GM18508 (cell line): ENCODE data around the gene C3AR1.

ENCODE experiments used
- ATAC-seq: cut with Tn5 transposase; IDR thresholded peaks from one replicate; pipeline ENCODE4 v1.9.1; 2021; ENCODE audit warnings: moderate number of reproducible peaks; ENCODE audit not compliant: insufficient read depth, unreplicated experiment

C3AR1 gene

DNA sequence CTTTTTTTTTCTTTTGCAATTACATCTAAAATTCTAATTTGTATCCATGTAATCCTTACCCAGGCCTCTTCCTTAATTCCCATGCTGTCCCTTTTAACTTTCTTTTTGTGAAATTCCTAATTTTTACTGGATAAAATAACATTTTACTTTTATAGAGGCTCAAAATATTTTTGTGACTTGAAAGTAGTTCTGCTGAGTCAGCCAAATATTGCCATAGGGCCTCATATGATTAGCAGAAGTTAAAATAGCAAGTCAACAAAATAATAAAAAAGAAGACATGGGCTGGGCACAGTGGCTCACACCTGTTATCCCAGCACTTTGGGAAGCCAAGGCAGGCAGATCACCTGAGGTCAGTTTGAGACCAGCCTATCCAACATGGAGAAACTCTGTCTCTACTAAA lies 2.0 kb downstream of the C3AR1 start:
- no peak for ATAC-seq

DNA sequence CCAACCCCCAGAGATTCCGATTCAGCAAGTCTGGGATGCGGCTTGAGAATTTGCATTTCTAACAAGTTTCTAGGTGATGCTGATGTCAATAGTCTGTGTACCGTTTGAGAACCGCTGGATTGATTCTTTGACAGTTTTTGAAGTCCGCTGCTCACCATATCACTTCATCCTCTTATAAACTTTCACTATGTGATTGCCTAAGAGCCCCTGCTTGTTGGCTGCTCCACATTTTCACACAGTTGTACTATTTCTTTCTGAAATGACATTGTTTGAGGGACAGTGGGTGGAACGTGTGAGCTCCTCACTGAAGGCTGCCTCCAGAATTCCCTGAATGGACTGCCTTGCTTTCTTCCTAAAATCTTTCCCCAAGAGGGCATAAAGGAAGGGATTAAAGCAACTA lies 7.7 kb downstream of the C3AR1 start:
- no peak for ATAC-seq

DNA sequence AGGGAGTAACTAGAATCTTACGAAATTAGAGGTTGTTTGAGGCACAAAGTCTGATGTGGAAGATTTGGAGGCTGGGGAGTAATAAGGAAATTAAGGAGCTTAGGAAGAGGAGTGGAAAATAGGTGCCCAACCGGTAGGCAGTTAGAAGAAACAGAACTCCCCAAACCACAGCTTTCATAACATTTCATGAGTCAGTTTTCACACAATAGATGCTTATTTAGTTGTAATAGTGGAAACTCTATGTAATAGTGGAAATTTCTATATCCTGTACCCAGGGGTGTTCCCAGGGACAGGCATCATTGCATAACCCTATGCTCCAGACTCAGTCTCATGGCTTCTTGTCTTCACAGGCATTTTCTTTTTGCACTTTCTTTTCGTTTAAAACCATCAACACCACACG lies 8.3 kb downstream of the C3AR1 start:
- ATAC-seq, result no peak

DNA sequence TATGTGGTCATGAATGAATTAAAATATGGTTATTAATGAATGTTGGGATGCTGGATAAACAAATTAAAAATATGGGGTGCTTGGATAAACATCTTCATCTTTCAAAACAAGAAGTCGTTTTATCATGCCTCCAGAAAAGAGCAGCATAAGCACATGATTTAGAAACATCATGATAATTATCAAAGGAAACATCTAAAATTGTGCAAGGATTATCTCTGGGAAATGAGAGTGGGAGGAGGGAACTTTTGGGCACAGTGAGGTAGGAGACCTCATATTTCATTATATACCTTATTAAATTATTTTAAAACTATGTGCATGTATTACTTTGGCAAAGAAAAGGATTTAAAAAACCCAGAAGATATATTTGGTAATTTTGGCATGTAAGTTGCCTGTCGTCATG lies 8.9 kb downstream of the C3AR1 start:
- ATAC-seq, result no peak

DNA sequence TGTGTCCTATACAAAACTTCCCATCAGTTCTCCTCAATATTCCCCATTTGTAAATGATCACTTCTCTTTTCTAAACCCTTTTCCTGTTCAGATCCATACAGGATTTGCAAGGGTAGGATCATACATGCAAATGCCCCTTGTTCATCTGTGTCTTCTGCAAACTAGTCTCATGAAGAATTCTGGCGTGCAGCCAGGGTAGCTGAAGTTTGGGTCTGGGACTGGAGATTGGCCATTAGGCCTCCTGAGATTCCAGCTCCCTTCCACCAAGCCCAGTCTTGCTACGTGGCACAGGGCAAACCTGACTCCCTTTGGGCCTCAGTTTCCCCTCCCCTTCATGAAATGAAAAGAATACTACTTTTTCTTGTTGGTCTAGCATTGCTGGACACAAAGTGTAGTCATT lies 11.3 kb downstream of the C3AR1 start:
- ATAC-seq, result no peak

DNA sequence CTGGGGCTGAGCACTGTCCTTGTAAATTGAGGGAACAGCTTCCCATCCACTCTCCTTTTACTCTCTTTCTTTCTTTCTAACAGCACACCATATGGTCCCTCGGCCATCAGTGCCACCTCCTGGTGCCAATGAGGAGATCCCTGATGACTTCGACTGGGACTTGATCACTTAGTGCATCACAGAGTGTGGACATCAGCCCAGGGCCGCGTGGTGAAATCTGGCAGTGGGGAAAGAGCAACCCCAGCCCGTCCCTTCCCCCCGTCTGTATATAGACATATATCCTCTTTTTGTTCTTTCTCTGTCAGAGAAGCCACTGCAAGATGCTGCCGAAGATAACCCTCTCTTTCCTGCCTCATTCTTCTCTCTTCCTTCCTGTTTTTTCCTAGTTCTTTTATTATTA lies 13.5 kb downstream of the C3AR1 start:
- no peak for ATAC-seq

DNA sequence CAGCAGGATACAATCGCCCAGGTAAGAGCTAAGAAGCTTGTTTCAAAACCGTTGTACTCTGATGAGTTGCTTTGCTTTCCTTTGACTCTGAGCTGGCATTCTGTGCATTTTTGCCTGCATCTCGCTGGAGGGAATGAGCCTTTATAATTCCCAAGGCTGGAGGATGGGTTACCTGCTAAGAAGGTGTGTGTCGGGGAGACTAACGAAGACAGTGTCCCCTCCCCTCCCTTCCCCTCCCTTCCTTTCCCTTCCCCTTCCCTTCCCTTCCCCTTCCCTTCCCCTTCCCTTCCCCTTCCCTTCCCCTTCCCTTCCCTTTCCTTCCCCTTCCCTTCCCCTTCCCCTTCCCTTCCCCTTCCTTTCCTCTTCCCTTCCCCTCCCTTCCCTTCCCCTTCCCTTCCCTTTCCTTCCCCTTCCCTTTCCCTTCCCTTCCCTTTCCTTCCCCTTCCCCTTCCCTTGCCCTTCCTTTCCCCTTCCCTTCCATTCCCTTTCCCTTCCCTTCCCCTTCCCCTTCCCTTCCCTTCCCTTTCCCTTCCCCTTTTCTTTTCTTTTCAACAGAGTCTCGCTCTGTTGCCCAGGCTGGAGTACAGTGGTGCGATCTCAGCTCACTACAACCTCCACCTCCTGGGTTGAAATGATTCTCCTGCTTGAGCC lies 15.4 kb downstream of the C3AR1 start:
- no peak for ATAC-seq

DNA sequence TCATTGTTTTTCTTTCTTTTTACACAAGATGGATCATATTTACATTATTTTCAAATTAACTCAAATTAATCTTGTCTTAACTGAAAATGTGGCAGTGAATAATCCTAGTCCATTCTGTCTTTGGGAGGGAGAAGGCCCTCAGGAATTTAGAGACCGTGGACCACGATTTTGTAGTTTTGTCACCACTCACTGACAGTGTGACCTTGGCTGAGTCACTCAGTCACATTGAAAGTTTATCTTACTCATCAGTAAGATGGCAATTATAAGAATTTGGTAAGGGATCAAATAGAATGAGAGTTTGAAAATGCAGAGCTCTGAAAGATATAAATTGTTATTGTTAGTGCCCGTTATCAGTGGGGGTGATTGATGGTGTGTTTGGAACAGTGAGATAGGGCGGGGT lies 17.3 kb downstream of the C3AR1 start:
- ATAC-seq, result no peak

DNA sequence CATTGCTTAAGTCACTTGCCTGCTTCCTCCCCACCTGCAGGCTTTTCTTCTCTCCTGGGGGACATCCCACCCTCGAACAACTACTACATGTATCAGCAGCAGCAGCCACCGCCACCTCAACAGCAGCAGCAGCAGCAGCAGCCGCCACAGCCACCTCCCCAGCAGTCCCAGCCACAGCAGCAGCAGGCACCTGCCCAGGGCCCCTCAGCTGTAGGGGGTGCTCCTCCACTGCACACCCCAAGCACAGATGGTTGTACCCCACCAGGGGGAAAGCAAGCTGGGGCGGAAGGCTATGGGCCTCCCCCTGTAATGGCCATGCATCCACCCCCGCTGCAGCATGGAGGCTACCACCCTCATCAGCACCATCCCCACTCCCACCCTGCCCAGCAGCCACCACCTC lies 18.3 kb downstream of the C3AR1 start:
- no peak for ATAC-seq

DNA sequence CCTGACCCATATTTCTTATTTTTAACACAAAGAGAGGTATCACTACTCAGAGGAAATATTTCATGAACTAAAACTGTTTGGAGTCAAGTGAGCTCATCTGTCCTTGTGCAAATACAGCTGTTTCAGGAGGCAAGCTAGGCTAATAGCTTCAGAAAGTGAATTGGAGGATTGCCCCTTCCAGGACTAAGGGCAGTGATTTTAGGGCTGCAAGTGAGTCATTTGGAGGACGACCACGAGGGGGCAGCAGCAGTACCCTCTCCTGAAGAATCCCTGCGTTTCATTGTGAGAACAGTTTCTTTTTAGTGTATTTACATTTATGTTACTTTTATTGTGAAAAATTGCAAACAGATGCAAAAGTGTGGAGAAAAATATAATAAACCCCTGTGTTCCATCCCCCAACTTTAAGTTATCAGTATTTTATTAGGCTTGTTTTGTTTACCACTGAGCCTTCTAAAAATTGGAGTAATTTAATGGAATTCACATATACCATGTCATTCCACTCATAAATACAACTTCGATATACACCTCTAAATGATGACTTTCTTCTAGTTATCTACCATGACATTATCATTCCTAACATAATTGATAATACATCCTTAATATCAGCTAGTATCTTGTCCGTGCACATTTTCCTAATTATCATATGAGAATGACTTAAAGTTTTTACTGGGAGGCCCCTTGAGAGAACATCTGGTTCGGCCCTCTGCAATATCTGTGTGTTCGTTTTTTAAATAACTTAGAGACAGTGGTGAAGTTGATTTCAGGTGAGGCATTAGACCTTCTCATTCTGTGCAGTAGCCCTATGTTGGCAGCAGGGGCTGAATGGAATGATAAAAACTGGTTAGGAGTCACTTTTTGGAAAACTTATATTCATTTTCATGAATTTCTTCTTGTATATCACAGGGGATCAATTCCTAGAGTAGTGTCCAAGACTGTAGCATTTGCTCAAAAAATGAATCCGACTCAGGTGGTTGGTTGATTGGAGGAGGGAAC lies 19.9 kb downstream of the C3AR1 start:
- no peak for ATAC-seq

DNA sequence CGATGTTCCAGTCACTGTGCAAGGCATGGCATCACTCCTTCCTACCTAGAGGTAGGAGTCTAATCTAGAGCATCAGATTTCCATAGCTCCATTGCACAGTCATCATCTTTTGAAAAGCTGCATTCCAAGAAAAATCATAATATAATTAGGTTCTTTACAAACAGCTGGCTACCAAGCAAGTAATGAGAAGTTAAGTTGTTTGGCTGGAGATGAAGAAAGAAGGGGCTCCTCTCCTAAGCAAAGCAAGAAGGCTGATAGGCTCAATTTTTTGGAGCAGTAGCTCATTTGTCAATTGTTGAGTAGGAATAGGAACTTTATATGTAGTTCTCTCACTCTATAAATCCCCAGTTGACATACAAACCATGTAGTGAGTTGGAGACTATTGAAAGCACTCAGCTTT lies 25.4 kb downstream of the C3AR1 start:
- no peak for ATAC-seq

DNA sequence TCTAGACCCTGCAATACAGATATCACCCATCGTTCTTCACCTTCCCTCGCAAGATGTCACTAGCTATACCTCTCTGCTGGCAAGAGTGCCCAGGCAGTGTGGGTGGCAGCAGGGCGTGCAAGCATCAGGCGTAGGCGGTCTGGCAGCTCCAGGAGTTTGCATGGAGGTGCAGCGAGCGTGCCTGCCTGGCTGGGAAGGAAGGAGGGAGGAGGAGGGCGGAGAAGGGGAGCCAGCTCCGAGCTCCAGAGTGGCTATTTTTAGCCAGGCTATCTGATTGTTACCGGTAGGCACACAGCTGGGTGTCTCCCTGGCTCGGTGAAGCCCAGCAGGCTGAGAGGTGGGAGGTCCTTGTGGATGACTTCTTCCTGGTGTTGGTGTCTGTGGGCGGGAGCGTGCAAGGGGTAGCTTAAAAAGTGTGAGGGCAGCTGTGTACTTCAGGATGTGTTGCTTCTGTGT lies 27.5 kb downstream of the C3AR1 start:
- ATAC-seq, result no peak

DNA sequence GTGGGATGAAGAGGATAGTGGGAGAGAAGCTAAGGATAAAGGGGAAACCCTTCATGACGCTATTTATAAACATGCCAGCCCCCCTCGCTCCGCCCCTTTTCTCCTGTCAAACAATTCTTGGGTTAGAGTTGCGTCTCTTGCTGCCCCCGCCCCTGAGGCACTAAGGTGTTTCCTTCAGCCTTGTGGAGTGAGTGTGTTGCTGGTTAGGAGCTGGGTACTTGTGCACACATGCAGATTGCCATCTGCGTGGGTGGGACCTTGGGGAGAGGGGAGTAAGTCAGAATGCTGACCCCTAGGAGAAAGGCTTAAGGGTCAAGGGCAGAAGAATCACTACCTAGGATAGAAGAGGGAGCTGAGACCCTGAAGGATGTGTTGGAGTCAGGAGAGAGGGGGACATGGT lies 28.2 kb downstream of the C3AR1 start:
- ATAC-seq, result no peak

DNA sequence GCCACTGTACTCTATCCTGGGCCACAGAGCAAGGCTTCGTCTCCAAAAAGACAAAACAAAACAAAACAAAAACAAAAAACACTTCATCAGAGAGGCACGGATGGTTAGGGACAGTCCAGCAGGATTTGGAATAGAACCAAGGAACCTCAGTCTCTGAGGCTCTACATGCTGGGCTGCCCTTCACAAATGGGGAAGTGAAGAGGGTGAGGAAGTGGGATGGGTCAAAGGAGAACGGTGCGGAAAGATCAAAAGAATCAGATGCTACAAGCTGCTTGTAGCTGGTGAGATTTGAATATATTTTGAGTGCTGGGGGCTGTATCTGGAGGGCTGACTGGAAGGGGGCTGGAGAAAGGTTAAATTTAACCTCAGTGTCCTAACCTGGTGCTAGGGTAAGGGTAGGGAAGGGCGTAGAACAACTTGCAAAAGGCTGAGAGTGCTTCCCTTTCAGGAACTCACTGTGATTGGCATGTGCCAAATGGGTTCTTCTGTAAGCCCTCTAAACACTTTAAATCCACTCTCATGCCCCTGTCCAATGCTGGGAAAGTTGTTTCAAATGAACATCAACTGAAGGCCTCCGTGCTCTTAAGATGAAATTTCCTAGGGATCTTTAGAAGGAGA lies 29.0 kb downstream of the C3AR1 start:
- ATAC-seq, result no peak

DNA sequence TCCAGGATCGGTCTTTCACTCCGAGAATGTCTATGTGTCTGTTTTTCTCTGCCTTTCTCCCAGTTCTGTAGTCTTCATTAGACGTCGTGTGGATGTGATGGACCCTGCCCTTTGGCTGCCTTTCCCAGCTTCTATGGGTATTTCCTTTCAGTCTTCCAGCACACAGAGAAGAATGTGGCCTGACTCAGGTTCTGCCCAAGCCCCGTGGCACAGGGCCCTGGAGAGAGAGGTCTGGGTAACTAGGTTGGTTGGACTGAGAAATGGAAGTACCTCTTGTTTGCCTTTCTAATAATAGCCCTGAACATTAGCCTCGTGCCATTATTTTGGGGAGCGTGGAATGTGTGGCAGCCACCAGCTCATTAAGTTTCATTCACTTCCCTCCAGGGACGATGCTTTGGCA lies 29.8 kb downstream of the C3AR1 start:
- ATAC-seq, result no peak

DNA sequence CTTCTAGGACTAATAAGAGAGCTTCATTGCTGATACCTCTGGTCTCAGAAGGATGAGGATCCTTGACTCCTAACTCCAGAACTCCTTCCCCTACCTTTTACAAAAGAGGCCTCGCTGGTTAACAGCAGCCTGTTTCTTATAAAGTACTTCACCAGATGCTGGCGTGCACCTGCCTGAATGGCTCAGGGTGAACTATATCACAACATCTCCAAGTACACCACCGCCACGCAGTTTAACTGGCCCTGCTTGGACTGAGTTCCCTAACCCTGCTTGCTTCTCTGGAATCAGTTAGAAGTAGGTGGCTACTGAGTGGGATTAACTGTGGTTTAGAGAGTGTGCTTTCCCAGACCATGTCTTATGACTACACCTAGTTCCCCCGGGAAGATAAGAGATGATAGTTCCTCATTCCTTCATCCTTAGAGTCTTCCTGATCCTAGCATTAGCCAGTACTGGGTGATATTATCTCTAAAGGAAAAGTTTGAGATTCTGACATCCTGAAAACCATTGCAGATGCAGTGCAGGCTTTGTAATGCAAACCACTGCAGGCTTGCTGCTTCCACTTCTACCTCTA lies 30.6 kb downstream of the C3AR1 start:
- ATAC-seq, result no peak

DNA sequence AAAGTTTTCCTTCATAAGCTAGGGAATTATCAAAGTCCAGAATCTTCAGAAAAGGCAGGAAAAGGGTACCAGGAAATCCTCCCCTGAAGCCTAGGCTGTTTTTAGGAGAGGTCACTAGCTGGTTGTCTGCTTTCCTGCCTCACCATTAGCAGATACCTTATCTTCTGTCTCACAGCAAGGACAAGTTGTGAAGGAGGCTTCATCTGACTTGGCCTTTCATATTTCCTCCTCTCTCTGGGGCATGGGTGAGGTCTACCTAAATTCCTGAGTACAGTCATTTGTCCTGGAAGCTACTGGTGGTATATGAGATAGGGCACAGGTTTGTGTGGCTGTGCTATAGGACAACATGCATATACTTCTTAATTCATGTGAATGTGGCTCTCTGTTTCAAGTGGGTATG lies 31.4 kb downstream of the C3AR1 start:
- ATAC-seq, result no peak

DNA sequence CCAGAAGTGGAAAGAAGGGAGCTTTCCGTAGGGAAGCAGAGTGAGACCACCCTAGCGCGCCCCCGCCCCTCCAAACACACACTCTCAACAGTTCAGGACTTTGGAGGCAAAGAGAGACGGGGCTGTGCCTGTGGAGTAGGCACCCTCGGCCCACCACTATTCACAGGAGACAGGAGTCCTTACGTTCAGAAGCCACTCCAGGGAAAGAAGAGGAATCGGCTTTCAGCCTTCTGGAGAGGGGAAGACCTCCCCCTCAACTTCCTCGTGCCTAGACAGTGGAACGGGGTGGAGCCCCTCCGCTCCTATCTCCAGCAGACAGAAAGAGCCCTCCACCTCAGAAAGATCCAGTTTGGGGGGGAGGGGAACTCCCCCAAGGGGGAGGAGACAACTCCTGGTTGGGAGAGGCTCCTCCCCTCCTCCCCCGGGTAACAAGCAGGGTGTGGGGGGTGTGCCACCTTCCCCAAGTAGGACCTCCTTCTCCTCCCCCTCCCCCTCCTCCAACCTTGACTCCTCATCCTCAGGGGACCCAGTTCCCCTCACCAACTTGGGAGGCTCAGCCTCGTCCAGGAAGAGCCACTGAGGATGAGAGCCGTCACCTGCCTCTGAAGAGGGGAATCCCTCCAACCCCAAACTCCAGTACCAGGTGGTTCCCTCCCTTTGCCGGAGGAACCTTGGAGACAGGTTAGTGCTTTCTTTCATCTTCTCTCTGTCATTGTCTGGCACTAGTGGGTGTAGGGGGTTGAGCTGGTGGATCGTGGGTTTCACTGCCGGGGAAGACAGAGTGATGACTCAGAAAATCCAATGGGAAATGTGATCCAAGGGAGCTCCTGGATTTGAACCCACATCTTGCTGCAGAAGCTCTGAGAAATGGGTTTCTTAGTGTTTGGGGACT lies 32.8 kb downstream of the C3AR1 start:
- no peak for ATAC-seq

DNA sequence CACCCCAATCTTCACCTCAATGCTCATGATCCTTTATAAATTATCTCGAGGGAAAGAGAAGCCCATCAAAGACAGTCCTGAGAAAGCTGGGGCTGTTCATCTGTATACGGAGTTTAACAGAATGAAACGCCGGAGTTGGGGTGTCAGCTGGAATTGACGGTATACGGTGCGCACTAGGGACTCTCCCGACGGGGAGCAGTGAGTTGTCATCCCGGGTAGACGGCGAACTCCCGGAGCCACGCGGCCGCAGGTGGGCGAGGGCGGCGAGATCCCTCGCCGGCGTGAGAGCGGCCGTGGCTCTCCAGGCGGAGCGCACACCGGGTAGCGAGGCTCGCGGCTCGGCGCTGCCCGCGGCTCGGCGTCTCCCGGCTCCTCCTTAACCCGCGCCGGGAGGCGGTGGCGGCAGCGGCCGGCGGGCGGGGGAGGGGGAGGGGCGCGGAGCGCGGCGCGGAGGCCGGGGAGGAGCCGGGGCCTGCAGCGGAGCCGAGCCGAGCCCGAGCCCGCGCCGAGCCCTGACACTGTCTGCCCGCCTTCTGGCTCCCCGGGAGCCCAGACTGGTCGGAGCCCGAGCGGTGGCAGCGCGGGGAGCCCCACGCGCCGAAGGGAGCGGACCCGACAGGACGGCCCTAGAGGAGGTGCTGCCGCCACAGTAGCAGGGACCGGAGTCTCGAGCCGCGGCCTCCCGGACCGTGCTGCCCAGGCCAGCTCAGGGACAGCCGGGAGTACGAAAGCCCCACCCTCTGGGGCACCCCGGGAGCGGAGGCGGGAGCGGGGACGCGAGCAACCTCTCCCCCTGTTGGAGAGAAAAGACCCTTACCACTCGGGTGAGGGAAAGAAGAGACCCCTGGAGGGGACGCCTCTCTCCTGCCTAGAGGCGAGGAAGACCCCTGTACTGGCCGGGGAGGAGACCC lies 33.7 kb downstream of the C3AR1 start, which contains the start of gene FOXJ2:
FOXJ2 (plus strand) TSS at position 475 of the 911 bp plus-strand sequence. CDS start 7,117 bp downstream, outside the sequence.
- no peak for ATAC-seq
